HK-2 (cell line): ENCODE results near the gene TSEN54.
A peak's percentile ranks its signal among the peaks of the same experiment; 100 is the strongest.
"Not testable (repeated sequence)": the region's sequence is repeated elsewhere in the genome, so short reads cannot be mapped to it uniquely, and the experiment has no call there.

Experiments used
- DNase-seq: peaks from one replicate; pipeline ENCODE4 v3.0.0-alpha.2; 2018; ENCODE audit not compliant: unreplicated experiment

The TSEN54 gene

DNA sequence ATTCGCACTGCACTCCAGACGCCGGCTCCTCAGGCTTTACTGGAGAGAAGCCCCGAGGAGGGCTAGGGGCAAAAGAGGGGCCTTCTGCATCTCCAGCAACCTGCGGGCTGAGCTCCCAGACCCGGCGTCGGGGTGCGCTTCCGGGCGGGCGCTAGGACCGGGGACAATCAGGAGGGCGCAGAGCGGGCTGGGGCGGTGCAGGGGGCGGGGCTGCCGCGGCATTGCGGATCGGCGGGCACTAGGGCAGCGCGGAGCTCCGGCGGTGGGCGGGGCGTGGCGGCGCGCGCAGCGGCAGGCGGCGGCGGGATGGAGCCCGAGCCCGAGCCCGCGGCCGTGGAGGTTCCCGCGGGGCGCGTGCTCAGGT, at the start of gene TSEN54:
TSS of gene TSEN54 (plus strand) at position 274 of the 364 bp plus-strand sequence. CDS start at position 307, 33 bp downstream.
- DNase-seq: peak; percentile 93

- no peak for DNase-seq
Observed at GRCh38 chr17:75468291-75468754, 48.0 kb upstream of the TSEN54 start.

GRCh38 chr17:75468779-75469373, 47.5 kb upstream of the TSEN54 start:
- no peak for DNase-seq

DNA sequence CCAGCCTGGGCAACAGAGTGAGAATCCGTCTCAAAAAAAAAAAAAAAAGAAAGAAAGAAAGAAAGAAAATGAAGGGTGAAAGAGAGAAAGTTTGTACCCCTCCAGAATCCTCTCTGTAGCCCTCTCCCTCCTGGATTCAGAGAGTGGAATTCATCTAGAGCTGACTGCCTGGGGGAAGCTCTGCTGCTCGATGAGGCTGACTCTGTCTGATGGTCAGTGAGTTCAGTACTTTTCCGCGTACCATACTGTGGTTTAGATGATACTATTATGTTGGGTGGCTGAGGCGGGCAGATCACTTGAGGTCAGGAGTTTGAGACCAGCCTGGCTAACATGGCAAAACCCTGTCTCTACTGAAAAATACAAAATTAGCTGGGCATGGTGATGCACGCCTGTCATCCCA, 45.1 kb upstream of the TSEN54 start:
- DNase-seq: no peak

DNA sequence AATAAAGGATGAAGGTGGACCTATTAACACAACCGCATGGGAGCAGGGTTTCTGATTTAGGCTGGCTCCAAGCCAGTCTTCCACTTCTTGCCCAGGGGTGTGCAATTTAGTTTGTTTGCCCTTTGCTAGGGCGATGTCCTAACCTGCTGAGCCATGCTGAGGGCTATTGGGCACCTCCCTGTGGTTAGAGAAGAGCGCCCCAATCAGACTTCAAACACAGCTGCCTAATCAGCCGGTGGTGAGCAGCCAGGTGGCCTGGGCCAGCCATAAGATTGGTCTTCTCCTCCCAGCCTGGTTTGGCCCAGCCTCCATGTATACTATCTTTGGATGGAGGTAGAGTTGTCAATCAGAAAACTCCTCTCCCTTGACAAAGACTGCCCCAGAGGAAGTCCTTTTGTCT, 44.2 kb upstream of the TSEN54 start:
- DNase-seq: no peak

DNA sequence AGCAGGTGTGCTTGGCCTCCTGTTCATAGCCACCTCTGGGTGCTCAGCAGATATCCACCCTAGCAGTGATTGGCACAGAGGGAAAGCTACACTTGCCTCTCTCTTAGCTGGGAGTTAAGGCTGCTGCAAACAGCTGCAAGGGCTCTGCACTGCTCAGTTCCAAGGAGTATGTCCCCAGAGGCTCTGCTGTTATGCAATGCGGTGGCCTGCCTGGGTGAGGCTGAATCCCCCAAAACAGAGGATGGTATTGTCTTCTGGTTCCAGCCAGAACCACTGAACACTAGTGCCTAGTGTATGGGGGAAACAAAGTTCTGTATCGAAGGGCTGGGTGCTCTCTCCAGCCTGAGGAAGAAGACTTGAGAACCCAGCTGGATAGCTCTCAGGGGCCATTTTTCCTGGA, 43.1 kb upstream of the TSEN54 start:
- DNase-seq: no peak

DNA sequence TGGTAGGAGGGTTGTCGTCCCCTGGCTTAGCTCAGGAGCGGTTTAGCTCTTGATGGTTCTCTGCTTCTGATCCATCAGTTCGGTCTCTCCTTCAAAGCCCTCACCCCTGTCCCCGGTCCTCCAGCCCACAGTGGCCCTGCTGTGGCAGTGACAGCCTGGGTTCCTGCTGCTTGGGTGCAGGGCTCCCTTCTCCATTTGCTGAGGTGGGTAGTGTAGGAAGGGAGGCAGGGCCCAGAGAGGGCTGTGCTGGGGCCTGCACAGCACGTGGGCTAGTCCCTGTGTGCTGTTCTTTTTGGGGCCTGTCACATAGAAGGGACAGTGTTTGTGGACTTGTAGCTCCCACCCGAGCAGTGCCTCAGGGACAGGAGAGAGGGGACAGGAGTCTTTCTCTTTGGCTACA, 41.6 kb upstream of the TSEN54 start:
- DNase-seq: no peak

GRCh38 chr17:75475144-75475835, 41.0 kb upstream of the TSEN54 start:
- DNase-seq: no peak

DNA sequence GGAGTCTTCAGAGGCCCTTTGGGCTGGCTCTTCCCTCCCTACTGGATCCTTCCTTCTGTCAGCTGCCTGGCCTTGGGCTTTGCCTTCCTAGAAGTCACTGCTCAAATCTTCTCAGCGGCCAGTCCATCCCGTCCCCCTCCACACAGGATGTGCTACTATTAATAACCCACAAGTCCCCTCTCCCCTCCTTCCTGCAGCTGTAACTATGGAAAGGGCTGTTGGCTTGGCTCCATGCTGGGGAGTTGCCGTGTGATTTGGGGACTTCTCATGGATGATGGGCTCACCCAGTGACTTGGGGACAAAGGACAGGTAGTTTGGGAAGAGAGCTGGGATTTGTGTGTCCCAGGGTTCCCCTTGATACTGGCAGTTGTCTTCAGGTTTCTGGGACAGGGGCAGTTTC, 40.5 kb upstream of the TSEN54 start:
- no peak for DNase-seq

DNA sequence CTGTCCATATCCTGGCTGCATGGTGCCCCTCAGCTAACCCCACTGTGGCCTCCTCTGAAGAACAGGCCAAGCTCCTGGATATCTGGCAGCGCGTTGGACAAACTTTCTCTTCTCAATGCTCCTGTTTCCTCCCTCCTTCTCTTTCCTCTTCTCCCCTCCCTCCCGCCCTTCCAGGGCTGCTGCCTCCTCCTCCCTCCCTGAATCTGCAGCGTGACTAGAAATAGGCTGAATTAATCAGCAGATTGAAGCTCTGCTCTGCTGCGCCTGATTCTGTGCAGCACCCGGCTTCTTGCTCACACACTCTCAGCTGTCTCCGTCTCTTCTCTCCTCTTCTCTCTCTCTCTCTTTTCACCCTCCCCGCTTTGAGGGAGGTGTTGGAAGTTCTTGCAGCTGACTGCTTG, 40.1 kb upstream of the TSEN54 start:
- DNase-seq: no peak

DNA sequence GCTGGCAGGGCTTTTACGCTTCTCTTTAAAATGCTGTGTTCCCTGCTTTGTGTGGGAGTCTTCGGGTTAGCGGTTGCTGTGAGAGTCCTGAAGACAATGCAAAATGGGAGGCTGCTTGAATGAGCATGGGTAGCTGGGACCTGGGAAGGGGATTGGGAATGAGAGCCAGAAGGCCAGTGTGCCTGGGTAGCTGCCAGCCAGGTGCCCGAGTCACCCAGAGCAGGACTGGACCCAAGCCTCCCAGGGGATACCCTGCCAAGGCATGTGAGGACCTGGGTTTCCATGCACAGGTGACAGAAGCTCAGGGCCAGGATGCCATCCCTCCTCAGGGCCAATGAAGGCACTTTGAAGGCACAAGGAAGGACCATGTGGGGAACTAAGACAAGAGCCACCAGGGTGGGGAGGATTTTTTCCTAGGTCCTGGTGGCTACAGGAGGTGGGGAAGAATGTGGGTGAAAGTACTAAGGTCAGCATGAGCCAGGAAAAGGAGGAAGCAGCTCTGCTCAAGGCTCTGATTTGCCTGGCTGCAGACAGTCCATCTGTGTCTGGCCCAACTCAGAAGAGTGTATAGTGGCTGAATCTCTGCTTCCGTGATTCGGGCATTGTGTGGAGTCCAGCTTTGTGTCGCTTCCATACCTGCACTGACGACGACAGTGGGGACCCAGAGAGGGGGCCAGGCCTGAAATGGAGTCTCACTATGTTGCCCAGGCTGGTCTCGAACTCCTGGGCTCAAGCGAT, 39.4 kb upstream of the TSEN54 start:
- DNase-seq: no peak

GRCh38 chr17:75477490-75477862, 38.9 kb upstream of the TSEN54 start:
- not testable (repeated sequence) for DNase-seq

DNA sequence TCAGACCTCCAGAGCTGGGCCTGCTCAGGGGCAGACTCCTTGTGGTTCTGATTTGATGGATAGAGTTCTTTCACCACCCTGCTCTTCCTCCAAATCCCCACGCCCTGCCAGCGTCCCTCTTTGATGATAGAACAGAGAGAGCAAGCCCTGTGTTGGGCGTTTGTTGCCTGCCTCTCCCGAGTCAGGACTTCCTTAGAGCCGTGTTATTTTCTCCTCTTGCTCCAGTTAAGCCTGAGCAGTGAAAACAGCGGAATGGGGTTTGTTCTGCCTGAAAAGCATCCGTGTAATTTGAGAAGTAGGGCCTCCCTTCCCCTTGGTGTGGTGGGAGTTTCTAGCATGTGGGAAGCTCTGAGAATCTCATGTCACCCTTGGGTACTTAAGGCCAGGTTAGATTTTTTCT, 37.8 kb upstream of the TSEN54 start:
- no peak for DNase-seq

- DNase-seq: no peak
Observed at GRCh38 chr17:75480281-75480680, 36.0 kb upstream of the TSEN54 start.

DNA sequence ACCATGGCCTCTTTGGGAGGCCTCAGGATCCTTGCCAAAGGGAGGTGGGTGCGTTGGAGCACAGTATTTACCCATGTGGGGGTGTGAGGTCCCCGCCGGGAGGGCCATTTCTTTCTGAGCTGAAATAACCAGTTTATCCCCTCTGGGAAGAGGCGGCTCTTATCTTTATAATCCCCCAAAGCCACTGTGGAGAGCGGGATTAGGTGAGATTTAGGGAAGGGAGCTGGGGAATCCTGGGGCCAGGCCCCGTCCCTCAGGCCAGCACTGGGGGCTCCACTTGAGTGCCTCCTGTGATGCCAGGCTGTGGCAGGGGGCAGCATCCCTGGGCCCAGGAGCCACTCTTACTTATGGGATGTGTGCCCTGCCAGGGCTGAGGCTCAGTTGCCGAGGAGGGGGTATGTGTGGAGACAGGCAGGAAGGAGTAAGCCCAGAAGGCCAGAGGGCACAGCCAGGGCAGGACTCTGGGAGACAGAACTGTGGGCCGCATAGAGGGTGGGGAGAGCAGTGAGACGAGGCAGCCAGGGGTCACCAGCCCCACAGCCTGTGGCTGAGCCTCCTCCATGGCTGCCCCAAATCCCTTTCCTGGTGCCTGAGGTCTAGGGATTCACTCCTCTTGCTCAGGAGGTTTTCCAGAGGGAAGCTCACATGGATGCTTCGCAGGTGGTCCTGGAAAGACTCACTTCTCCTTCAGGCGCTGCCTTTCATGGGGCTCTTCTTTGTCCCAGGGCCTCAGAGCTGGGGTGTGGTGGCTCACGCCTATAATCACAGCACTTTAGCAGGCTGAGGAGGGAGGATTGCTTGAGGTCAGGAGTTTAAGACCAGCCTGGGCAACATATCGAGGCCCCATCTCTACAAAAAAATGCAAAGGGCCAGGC, 34.9 kb upstream of the TSEN54 start:
- no peak for DNase-seq

GRCh38 chr17:75482098-75482942, 34.0 kb upstream of the TSEN54 start:
- DNase-seq: no peak

- DNase-seq: no peak
Observed at GRCh38 chr17:75485688-75486087, 30.6 kb upstream of the TSEN54 start.

DNA sequence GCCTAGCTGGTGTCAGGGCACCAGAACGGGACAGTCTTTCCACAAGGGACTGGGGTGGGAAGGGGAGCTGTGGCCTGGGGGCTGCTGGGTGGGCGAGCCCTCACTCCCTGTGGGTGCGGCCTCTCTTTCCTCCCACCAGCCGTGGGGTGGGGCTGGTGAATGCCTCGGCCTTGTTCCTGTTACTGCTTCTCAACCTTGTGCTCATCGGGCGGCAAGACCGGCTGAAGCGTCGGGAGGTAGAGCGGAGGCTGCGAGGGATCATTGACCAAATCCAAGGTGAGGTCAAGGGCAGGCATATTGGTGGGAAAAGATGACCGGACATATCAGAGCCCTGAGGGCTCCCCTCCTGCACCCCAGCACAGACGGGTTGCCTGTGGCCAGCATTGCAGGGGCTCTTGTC, 30.2 kb upstream of the TSEN54 start:
- no peak for DNase-seq

GRCh38 chr17:75486951-75487350, 29.4 kb upstream of the TSEN54 start:
- no peak for DNase-seq

GRCh38 chr17:75487351-75488070, 28.8 kb upstream of the TSEN54 start:
- no peak for DNase-seq
